Left forelimb (tissue), 1 donor: Measurements from ENCODE around the gene TDP2.
"Not testable (repeated sequence)": the region's sequence is repeated elsewhere in the genome, so short reads cannot be mapped to it uniquely, and the experiment has no call there.

Source experiments
- DNase-seq: peaks from one replicate; pipeline ENCODE4 v3.0.0-alpha.2; 2018; ENCODE audit warnings: low spot score

TDP2 gene, protein sequence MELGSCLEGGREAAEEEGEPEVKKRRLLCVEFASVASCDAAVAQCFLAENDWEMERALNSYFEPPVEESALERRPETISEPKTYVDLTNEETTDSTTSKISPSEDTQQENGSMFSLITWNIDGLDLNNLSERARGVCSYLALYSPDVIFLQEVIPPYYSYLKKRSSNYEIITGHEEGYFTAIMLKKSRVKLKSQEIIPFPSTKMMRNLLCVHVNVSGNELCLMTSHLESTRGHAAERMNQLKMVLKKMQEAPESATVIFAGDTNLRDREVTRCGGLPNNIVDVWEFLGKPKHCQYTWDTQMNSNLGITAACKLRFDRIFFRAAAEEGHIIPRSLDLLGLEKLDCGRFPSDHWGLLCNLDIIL

GRCh38 chr6:24666641-24667377 lies at the start of gene TDP2, which contains the start of gene ACOT13:
Gene TDP2, minus strand, starts transcription at chr6:24666899. Its CDS starts 37 bp downstream, at chr6:24666862.
Gene ACOT13, plus strand, starts transcription at chr6:24667077. Its CDS starts 187 bp downstream, at chr6:24667264.
- peak; percentile 97 for DNase-seq

DNA sequence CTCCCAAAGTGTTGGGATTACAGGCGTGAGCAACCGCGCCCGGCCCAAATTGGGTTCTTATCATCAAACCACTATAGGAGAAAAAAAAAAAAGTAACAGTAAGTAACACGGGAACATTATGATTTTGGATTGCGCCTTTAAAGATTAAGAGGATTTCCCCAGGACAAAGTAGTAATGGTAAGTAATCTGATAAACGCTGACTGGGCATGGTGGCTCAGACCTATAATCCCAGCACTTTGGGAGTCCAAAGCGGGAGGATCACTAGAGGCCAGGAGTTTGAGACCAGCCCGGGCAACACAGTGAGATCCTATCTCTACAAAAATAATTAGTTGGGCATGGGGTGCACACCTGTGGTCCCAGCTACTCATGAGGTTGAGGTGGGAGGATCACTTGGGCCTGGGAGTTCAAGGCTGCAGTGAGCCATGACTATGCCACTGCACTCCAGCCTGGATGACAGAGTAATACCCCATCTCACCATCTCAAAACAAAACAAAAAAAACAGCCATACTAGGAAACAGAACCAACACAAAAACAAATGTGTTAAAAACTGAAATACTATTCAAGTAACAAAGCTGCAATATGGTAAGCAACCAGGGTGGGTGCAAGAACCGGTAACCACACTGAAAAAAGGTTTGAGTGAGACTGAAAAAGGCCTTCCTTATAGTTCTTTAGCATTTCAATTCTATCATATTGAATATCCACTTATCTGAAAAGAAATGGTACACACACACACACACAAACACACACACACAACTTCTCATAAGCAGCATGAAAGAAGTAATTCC lies 44.0 kb upstream of the TDP2 start:
- no peak for DNase-seq

DNA sequence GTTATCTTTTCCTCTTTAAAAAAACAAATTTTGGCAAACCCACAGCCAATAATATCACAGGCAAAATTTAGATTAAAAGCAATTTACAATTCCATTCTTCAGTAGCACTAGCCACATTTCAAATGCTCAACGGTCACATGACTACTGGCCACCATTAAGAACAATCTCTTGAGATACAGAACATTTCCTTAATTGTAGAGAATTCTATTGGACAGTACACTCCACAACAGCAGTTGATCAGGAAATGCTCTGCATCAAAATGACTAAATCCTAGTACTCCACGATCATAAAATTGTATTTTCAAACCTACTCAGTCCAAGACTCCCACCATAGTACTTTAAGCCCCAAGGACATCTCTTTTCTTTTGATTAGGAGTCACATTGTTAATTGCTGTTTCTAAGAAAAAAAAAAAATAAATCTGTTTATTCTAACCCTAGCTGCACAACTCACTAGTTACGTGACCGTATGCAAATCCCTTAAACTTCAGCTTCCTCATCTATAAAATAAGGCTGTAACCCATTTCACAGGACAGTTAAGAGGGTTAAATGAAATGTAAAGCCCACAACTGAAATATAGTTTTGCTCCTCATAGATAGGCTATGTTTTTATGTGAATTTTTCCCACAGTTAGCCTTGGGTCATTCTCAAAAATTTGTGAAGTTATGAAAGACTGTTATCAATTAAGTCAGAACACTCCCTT lies 42.5 kb upstream of the TDP2 start:
- no peak for DNase-seq

GRCh38 chr6:24708612-24709011 lies 41.9 kb upstream of the TDP2 start:
- DNase-seq: no peak

GRCh38 chr6:24704468-24704867 lies 37.8 kb upstream of the TDP2 start:
- DNase-seq: no peak

- no peak for DNase-seq
Observed at GRCh38 chr6:24702720-24703282, 36.1 kb upstream of the TDP2 start.

DNA sequence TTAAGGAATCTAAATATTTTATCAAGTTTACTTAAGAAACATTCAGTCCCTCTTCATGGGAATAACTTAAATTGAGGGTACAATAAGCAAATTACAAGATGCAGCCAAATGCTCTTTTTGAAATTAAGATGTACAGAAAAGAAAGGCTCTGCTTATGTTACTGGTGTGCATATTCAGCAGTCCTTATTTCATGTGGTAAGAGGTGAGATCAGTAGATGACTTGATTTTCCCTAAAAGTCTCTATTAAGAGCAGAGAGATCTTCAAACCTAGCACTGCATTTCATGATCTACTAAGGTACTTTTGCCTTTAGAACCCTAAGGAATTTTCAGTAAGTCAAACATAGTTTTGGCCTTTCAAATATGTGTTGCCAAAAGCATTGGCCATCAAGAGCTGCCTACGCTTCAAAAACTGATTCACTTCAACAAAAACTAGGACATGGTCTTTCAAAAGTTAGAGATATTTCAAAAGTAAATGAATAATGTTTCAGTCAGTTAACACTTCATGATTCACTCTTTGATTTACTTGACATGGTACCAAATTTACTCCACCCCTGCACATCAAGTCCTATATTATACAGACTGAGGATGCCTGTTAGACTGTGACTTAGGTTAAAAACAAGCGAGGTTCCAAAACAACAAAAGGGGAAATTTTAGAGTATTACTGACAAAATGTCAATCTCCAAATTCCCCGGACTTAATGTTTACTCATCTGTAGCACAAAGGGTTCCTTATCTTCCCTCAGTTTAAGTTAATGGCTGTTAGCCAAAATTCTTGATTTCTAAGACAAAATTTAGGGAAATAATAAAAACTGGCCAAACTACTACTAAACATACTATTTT lies 33.0 kb upstream of the TDP2 start:
- no peak for DNase-seq

- no peak for DNase-seq
Observed at GRCh38 chr6:24696097-24696496, 29.4 kb upstream of the TDP2 start.

GRCh38 chr6:24695635-24696034 lies 28.9 kb upstream of the TDP2 start:
- not testable (repeated sequence) for DNase-seq

- no peak for DNase-seq
Observed at GRCh38 chr6:24694198-24694597, 27.5 kb upstream of the TDP2 start.

DNA sequence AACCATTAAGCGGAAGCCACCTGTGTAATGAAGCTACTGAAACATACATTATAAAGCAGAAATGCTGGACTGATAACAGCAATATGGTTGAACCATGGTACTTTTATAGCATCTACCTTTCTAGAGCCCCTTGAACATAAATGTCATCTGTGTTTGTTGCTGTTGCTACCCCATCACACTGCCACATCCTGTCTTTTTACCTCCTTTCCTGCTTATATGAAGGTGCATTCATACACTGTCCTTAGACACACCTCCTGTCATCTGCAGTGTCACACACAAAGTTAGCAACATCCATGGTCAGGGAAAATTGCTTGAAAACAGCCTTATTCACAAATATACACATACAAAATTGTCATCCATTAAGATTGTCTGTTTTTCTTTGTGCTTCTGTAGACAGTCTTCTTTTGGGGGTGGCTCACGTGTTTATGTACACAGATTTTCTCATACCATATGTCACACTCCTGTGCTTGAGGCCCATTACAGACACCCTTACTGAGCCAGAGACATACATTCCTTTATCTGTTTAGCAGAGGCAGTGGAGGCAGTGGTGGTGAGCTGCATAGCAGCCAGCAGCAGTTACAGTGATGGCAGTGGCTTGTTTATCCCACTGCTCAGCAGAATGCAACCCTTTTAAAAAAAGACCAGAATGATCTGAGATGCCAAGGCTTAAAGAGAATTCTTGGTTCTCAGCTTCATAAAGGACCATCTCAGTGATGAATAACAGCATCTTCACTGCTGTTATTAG lies 26.3 kb upstream of the TDP2 start:
- DNase-seq: no peak

DNA sequence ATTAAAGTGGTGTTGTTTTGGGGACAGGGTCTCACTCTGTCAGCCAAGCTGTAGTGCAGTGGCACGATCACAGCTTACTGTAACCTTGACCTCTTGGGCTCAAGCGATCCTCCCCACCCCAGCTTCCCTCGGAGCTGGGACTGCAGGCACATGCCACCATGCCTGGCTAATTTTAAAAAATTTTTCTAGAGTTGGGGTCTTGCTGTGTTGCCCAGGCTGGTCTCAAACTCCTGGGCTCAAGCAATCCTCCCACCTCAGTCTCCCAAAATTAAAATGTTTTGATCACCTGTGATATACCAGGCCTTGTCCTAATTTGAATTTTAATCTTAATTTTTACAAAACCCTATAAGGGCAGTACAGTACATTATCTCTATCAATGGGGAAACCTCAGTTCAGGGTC lies 25.7 kb upstream of the TDP2 start:
- DNase-seq: no peak

DNA sequence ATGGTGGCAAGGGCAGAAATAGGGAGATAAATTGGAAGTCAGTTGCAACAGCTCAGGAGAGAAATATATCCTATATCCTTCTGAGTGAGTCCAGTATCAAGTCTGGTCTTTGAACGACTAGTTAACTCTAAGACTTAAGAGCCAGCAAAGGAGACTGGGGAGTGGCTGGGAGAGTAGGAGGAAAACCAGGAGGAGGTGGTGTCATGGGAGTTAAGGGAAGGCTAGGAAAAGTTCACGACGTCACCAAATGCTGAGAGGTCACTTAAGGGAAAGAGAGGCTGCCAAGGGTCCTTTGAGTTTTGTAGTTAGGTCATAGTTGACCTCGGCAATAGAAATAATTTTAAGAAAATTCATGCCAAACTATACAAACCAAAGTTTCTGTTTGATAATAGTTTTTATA lies 25.3 kb upstream of the TDP2 start:
- DNase-seq: no peak

- DNase-seq: no peak
Observed at GRCh38 chr6:24691550-24691949, 24.9 kb upstream of the TDP2 start.

- DNase-seq: no peak
Observed at GRCh38 chr6:24690593-24690992, 23.9 kb upstream of the TDP2 start.

GRCh38 chr6:24689964-24690363 lies 23.3 kb upstream of the TDP2 start:
- DNase-seq: no peak

DNA sequence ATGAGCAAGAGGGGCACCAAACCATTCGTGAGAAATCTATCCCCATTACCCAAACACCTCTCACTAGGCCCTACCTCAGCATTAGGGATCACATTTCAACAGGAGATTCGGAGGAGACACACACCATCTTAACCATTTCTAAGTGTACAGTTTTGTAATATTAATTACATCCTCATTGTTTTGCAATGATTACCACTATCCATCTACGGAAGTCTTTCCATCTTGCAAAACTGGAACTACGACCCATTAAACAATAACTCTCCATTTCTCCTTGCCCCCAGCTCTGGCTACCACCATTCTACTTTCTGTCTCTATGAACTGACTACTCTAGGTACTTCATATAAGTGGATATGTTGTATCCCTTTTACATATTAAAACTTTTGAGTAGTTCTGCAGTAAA lies 20.2 kb upstream of the TDP2 start:
- no peak for DNase-seq

GRCh38 chr6:24686408-24686807 lies 19.7 kb upstream of the TDP2 start:
- no peak for DNase-seq

- no peak for DNase-seq
Observed at GRCh38 chr6:24683297-24684296, 16.9 kb upstream of the TDP2 start.
